Hematopoietic multipotent progenitor cell treated with erythropoietin and hydrocortisone succinate and interleukin-3 and kit ligand, for 17 days (in vitro differentiated cells): ENCODE data around the gene EXD2.
"Not testable (repeated sequence)": the region's sequence is repeated elsewhere in the genome, so short reads cannot be mapped to it uniquely, and the experiment has no call there.

Experiments
- DNase-seq: peaks from one replicate; pipeline ENCODE4 v3.0.0-alpha.2; 2015; ENCODE audit warnings: low spot score

Gene EXD2

DNA sequence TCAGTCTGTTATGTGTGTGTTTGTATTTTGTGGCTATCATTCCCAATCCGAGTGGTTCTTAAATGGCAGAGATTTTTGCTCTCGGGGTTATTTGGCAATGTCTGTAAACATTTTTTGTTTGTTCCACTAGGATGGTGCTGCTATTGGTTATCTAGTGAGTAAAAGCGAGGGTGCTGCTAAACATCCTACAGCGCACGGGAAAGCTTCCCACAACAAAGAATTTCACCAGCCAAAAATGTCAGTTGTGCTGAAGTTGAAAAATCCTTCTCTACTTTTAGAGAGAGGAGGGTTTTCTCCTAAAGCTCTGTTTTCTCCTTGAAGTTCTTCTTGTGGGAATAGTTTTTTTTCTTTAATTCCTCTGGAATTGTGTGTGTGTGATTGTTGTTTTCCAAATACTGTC is 2.4 kb downstream of the EXD2 start:
- DNase-seq = no peak

DNA sequence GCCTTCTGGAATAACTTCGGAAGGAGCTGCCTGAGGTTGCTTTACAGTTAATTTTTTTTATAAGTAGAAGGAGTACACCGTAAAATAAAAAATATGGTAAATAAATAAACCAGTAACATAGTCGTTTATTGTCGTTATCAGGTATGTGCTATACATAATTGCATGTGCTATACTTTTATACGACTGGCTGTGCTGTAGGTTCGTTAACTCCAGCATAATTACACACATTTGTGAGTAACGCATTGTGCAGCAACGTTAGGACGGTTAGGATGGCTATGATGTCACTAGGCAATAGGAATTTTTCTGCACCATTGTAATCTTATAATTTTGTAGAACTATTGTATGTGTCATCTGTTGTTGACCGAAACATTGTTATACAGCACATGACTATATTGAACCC is 8.5 kb downstream of the EXD2 start:
- no peak for DNase-seq

DNA sequence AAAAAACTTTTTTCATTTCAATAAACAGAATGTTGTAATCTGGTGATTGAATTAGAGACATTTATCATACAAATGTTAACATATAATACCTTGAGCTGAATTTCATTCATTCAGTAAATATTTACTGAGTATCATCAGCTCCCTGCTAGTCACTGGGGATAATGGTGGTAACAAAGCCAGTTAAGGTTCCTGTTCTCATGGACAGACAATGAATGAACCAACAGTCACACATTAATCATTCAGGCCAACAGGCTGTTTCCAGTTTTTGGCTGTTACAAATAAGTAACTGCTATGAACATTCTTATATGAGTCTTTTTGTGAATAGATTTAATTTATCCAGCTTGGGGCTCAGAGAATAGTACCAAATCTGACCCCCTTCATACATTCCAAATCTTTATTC is 13.5 kb downstream of the EXD2 start:
- no peak for DNase-seq

DNA sequence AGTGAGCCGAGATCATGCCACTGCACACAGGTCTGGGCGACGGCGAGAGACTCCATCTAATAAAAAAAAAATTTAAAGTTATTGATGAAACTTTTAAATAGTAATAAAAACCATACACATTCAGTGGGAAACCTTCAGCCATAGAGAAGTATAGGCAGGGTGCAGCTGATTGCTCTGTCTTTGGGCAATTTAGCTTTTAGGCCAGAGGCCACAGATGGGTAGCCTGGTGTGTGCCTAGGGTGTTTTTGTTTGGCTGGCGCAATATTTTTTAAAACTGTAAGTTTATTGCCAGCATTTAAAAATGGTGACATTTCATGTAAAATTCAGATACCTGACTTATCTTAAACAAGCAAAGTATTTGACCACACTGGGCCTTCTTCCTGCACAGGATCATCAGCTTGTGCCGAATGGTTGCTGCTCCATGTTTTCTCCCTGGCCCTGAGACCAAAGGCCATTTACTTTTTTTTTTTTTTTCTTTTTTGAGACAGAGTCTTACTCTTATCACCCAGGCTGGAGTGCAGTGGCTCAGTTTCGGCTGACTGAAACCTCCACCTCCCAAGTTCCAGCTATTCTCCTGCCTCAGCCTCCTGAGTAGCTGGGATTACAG is 16.2 kb downstream of the EXD2 start:
- DNase-seq = no peak

DNA sequence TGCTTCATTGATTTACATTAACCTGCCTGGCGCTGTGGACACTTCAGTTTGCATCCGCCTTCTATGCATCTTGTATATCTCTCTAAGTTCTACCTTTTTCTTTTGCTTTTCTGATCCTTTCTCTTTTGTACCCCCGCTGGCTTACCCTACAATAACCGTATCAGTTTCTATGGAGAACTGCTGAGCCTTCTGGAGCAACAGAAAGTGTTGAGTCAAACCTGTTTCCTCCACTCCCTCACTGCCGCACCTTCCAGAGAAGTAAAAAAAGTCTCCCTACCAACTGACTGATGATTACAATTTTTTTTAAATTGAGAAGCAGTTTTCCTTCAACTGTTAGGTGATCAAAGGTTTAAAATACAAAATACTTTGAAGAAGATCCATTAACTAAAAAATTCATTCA is 17.4 kb downstream of the EXD2 start:
- no peak for DNase-seq

DNA sequence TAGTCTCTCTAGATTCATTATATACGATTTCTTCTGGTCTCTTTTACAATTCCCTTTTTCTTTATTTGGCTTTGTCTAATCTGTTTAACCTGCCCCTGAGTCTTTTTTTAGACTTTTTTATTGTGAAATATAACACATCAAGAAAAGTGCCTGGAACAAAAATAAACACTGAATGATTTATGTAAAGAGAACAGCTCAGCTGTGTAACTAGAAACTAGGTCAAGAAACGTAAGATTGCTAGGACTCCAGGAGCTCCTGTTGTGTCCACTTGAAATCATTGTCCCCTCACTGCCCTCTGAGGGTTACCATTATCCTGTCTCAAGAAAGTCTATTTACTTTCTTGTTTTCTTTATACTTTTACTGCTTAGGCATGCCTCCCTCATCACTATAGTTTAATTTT is 23.1 kb downstream of the EXD2 start:
- DNase-seq = no peak

DNA sequence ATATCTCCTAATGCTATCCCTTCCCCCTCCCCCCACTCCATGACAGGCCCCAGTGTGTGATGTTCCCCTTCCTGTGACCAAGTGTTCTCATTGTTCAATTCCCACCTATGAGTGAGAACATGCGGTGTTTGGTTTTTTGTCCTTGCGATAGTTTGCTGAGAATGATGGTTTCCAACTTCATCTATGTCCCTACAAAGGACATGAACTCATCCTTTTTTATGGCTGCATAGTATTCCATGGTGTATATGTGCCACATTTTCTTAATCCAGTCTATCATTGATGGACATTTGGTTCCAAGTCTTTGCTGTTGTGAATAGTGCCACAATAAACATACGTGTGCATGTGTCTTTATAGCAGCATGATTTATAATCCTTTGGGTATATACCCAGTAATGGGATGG is 26.4 kb downstream of the EXD2 start:
- DNase-seq = not testable (repeated sequence)

DNA sequence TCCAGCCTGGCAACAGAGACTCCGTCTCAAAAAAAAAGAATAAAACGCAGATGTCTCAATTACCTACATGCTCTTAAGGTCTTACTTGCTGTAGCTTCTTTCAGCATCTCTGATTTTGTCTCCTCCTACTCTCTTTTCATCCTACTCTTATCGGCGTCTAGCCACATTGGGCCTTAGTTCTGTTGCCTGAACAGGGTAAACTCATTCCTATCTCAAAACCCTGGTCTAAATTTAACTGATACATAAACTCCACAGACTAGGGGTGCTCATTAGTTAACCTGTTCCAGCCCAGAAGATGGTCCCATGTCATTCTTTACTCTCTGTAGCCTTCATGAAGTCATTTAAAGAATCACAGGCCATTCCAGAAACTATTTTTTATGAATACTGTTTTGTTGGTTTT is 33.6 kb downstream of the EXD2 start:
- DNase-seq = no peak

DNA sequence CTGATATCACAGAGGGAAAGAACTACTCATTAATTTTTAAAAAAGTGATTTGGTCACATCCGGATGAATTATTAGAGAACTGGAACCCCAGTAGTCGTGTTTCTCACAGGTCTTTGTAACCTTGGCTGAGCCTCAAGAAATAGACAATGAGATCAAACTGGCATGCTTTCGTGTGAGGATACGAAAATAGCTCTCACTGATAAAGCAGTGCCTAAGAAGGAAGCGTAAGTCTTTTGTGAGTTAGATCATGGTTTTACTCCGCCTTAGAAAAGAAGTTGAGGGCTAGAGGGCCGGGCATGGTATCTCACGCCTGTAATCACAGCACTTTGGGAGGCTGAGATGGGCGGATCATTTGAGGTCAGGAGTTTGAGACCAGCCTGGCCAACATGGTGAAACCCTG is 34.9 kb downstream of the EXD2 start:
- no peak for DNase-seq

DNA sequence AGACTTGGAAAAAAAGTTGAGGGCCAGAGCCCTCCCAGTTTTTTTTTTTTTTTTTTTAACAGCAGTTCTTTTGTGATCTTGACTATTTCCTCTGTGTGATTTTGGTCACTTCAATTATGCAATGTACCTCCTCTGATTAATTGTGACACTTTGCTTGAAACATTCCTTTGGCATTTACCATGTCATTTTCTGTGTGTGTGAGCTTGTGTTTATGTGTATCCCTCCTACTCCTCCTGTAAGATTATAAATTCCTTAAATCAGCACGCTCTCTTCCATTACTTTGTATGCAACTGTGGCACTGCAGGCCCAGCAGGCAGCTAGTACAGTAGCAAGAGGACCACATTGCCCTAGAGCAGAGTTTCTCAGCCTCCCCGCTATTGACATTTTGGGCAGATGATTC is 35.4 kb downstream of the EXD2 start:
- DNase-seq = no peak

DNA sequence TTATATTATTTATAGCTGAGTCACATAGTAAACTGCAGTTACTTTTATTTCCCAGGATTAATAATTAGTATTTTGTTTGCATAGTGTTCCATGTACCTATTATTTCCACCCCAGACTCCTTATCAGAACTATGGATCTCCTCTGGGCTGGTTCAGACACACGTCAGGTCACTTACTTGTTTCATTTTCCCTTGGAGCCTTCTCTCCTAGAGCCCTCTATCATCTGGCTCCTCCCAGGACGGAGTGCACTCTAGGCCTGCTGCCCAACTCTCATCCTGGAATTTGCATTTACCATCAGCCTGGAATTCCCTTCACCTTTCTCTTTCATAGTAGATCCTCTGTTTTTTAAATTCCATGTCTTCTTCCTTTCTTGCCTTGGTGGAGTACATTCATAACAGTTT is 40.2 kb downstream of the EXD2 start:
- DNase-seq = no peak

DNA sequence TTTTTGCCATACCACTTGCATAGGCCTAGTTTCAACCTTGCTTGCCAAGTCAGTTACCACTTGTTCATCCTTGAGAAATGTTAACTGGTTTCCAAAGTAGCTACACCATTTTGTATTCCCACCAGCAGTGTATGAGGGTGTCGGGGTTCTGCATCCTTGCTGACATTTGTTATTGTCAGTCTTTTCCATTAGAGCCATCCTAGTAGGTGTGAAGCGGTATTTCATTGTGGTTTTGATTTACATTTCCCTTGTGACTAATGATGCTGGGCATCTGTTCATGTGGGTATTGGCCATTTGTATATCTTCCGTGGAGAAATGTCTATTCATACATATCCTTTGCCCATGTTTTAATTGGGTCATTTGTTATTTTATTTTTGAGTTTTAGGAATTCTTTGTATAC is 41.1 kb downstream of the EXD2 start:
- DNase-seq = no peak

DNA sequence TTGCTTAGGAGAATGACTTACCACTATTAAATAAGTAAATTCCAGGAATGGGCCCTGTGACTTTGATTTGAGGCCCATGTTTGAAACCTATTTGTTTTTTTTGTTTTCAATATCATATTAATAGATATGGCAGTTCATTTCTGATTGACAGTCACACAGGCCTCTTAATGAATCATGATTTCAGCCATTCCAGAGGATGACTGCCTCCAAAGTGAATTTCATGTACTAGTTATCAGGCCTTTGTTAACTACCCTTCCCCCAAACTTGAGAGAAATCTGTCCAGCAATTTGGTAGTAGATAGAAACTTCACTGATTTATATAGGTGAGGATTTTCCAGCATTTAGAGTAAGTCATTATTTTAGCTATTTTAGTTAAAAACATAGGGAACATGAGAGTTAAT is 42.8 kb downstream of the EXD2 start:
- no peak for DNase-seq

DNA sequence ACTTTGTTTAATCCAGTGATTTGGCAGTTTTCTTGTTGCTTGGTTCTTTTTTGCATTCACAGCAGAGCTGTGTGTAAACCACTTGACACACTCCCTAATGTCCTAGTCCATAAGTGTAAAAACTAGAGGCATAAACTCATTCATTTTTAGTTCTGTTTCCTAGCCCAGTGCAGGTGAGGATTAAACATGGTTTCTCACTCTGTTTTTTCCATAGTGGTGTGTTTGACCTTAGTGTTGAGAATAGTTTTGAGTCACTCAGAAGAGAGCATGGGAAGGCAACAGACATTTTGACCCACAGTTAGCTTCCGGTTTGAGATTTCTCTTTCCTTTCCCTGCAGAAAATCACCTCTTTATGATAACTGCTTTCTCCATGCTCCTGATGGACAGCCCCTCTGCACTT is 44.4 kb downstream of the EXD2 start:
- no peak for DNase-seq

DNA sequence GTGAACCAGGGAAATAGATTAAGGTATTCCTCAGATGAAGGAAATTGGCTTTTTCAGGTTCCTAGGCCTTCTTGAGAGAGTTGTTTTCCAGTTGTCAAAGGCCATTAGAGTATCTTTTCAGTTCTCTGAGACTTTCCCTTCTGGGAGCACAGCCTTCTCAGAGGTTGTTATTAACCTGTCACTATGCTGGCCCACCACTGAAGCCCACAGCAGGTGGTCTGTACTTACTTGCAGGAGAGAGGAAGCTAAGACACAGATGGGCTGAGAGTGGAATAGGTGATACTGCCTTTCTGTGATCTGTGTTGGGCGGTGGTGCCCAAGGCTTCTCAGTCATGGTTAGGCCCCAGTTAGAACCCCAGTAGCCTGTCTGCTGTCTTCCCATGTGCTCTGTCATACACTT is 45.8 kb downstream of the EXD2 start:
- no peak for DNase-seq

DNA sequence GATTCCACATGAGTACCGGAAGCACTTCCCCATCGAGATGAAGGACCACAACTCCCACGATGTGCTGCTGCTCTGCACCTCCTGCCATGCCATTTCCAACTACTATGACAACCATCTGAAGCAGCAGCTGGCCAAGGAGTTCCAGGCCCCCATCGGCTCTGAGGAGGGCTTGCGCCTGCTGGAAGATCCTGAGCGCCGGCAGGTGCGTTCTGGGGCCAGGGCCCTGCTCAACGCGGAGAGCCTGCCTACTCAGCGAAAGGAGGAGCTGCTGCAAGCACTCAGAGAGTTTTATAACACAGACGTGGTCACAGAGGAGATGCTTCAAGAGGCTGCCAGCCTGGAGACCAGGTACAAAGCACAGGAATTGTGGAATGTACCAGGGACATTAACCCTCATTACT is 46.3 kb downstream of the EXD2 start:
- DNase-seq = no peak

DNA sequence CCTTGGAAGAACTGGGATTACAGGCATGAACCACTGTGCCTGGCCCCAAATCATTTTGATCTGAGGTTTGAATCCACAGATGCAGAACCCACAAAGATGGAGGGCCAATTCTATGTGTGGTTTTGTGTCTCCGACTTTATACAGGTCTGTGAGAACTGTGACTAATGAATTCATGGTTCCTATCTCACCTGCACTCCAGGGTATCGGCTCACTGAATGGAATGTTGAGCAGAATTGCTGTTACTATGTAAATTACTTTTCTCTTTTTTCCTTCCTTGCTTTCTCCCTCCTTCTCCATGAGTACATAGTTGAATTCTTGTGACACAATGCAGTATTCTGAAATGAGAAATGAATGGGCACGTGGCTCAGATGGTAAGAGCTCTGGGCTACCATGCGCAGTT is 47.6 kb downstream of the EXD2 start:
- no peak for DNase-seq

DNA sequence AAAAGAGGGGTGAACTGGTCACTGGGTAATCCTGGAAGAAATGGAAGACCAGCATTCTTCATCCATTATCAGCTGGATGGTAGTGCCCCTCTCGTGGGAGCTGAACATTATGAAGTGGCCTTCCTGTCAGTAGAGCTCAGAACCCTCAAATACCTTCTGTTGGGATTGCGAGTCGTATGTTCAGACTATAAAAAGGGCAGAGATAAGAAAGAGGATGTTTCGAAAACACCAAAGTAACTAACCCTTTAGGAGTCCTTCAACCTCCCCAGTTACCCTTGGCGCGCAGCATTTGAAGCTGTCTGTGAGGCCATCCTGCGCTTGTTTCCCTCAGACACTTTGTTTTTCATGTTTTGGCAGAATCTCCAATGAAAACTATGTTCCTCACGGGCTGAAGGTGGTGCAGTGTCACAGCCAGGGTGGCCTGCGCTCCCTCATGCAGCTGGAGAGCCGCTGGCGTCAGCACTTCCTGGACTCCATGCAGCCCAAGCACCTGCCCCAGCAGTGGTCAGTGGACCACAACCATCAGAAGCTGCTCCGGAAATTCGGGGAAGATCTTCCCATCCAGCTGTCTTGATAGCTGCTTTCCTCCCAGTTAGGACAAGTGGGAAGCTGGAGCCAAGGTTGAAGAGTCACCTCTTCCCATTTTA is 49.4 kb downstream of the EXD2 start:
- no peak for DNase-seq

DNA sequence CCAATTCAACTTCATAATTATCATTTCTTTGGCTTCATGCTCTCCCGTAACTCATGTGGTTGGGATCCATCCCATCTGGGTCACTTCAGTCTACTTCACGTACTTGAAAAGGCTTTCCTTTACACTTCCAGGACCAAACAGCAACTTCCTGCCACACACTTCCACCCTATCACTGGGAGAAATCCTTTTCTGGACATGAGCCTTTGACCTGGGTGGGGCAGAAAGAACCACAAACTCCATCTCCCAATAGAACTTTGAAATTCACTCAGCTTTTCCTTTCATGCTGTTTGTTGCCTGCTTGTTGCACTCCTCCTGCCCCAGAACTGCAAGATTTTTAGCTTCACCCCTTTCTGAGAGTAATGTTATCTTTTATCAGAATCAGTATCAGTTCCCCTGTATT is 50.3 kb downstream of the EXD2 start:
- no peak for DNase-seq

DNA sequence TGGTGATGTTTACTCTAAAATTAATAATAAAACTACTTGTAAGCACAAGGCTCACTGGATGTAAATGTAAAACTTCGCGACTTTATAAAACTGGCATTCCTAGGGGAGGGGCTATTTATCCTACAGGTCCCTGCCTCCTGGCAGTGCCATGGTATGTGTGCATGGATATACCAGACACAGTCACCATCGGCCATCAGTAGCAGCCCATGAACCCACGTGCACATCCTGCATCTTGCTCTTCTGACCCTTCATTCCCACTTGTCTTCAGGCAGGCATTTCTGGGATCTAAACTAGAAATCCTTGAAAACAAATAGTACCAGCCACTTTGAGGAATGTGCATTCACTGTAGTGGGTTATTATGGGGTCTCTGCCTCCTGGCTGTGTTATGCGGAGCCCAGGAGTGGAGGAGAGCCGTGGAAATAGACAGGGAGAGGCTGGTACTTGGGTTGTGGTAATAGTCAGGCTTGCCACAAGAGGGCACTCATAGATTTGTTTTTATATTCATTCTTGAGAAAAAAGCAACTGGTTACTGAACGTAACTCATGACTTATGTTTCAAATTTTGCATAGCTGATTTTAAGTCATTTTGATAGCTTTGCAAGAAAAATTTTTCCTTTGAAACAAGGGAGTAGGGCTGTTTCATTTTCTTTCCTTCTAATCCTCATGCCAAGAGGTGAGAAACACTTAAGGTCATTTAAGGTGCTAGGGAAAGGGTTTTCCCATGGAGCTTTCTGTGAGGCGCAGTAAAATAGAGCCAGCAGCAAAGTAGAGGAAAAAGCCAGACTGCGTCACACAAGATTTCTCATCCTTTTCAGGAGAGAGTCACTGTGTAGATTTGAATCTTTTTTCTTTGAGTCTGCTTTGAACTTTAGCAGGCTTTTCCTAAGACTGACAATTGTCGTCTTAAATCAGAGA is 51.3 kb downstream of the EXD2 start:
- peak; percentile 53 for DNase-seq

DNA sequence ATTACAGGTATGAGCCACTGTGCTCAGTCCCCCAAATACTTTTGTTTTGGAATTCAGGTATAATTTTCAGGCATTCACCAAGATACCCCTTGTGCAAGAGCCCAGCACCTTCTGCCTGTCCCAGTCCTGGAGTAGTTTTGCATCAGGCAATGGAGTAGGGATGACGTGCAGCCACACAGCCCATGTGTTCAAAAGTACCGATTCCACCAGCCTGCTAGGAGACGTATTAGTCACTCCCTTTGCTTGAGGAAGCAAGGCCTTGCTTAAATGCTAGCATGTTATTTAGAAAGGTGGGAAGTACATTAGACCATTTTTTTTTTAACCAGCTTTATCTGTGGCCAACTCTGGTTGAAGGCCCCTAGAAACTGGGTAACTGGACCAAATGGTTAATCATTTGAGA is 53.6 kb downstream of the EXD2 start:
- no peak for DNase-seq

DNA sequence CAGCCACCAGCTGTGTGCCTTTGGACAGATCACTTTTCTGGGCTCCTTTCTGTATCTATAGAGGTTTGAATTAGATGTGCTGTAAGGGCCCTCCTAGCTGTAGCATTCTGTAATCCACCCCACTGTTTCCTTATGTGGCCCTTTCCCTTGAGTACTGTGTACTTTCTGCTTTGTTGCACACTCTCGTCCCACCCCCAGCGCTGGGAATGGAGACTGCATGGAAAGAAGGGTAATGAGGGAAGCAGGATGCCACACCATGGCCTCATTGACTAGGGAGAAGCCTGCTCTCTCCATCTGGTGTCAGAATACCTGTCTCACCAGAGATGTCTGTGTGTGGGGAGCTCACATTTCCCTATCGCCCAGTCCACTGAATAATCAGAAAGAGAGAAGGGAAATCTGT is 55.0 kb downstream of the EXD2 start:
- no peak for DNase-seq

DNA sequence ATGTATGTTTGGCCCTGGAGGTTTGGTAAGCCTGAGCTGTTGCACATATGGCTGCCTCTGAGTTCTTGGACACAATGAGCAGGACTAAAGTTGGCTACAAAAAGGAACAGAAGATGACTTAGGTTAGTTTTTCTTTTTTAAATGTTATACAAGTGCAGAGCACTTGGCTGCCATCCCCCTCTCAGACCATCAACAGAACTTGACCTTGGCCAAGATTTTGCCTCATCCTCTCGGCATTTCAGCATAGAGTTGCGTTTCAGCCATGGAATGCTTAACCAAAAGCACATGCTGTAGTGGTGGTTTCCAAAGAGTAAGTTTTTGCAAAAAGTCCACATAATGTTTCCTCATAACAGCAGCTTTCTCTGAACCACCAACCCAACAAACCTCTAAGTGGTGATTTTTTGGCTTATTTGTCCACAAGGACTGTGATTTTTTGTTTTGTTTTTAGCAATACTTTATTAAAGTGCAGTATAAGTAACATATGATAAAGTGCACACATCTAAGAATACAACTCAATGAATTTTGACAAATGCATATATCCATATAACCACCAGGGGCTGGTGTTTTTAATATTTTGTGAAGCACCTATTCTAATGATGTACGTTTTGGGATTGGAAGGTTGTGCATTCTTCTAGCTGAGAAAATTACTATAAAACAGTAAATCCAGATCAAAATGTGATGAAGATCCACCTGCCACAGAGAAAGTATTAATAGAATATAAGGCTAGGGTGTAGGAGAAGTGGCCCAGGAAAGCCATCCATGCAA is 56.6 kb downstream of the EXD2 start:
- no peak for DNase-seq
